IPS-18a (cell line): ENCODE results near the gene CIAO2A.
"Not testable (repeated sequence)": the region's sequence is repeated elsewhere in the genome, so short reads cannot be mapped to it uniquely, and the experiment has no call there.

Experiments used
- H3K27ac ChIP-seq: one replicate; pipeline ENCODE4 v1.5.1; 2013; ENCODE audit warnings: low read length
- H3K27me3 ChIP-seq: one replicate; pipeline ENCODE4 v1.6.1; 2013; ENCODE audit warnings: mild to moderate bottlenecking, low read length; ENCODE audit not compliant: control insufficient read depth, insufficient read depth
- H3K36me3 ChIP-seq: one replicate; pipeline ENCODE4 v1.6.1; 2013; ENCODE audit warnings: low read depth, low read length; ENCODE audit not compliant: control insufficient read depth
- H3K4me1 ChIP-seq: one replicate; pipeline ENCODE4 v1.6.1; 2013; ENCODE audit warnings: low read depth, low read length; ENCODE audit not compliant: control insufficient read depth
- H3K4me3 ChIP-seq: one replicate; pipeline ENCODE4 v1.5.1; 2013; ENCODE audit warnings: low read length
- H3K9ac ChIP-seq: one replicate; pipeline ENCODE4 v1.6.1; 2013; ENCODE audit warnings: mild to moderate bottlenecking, low read length, moderate library complexity
- H3K9me3 ChIP-seq: one replicate; pipeline ENCODE4 v1.6.1; 2013; ENCODE audit warnings: low read depth, low read length; ENCODE audit not compliant: control insufficient read depth

CIAO2A gene

DNA sequence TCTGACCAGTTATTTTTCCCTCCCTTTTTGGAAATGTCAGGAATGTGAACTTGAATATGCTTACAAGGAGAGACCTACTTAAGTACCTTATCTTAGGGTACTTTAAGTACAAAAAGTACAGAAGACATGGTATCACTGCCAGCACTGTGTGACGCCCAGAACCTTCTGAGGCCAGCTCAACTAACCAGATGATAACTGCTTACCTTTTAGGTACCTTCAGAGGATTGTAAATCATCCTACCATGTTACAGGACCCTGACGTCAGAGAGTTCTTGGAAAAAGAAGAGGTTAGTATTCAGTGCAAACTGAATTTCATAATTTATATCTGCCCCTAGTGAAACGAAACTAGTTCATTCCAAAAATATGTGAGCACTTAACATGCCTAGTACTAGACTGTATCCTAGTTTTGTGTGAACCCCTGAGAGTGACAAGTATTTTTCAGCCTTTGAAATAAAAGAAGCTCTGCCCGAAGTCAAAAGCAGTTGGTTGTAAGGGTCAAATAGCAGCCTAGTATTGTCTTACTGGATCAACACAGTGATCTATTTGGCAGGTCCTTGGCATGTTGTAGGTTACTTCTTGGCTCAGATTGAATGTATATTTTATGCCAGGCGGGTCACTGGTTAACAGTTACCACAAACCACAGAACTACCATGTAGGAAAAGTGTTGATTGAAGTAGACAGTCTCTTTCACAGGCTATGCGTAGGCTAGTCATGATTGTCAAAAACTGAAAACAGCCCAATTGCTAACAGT, 34.1 kb upstream of the CIAO2A start:
- Histone ChIP-seq H3K9me3 (no peaks in the 10 kb centered on the region), H3K36me3 (peaks cover 70% of the 10 kb centered on the region), H3K4me3 (no peak overlapping the region), H3K4me1 (no peaks in the 10 kb centered on the region), H3K27me3 (no peaks in the 10 kb centered on the region), H3K9ac (no peak overlapping the region), H3K27ac (no peak overlapping the region)

DNA sequence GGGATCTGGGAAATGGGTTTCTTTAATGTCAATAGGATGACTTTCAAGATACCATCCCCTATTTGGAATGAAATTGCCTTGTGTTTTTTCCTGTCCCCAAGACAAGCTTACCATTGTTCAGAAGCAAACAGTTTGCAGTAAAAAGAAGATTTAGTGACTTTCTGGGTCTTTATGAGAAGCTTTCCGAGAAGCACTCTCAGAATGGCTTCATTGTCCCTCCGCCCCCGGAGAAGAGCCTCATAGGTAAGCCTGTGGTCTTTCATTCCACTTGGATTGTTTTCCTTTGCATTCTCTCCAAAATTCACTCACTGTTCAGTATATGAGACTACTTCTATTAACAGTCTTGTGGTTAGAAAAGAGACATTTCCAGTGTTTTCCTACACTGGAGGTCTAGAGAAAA, 32.3 kb upstream of the CIAO2A start:
- Histone ChIP-seq H3K27me3 (no peaks in the 10 kb centered on the region), H3K4me3 (no peak overlapping the region), H3K27ac (no peak overlapping the region), H3K9ac (no peak overlapping the region), H3K36me3 (peaks cover 54% of the 10 kb centered on the region), H3K4me1 (no peaks in the 10 kb centered on the region), H3K9me3 (no peaks in the 10 kb centered on the region)

DNA sequence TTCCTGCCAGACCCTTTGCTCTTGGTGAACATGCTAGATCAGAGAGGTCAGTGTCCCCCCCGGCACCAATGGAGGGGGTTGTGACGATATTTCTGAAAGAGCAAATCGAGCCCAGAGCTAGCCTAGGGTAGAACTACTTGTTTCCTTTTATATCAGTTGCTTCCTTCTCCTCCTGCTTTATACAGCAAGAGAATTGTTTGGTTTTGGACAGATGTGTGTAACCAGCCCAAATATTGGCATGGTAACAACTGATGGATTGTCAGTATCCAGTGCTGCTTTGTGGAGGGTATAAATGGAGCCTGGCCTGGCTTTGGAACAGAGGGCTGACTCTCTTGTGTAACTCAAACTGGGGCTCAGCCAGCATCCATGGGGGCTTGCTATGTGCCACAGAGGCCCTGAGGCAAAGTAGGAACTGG, 29.3 kb upstream of the CIAO2A start:
- Histone ChIP-seq H3K9ac (no peak overlapping the region), H3K4me1 (no peaks in the 10 kb centered on the region), H3K4me3 (no peak overlapping the region), H3K36me3 (peaks cover 43% of the 10 kb centered on the region), H3K9me3 (no peaks in the 10 kb centered on the region), H3K27ac (no peak overlapping the region), H3K27me3 (no peaks in the 10 kb centered on the region)

DNA sequence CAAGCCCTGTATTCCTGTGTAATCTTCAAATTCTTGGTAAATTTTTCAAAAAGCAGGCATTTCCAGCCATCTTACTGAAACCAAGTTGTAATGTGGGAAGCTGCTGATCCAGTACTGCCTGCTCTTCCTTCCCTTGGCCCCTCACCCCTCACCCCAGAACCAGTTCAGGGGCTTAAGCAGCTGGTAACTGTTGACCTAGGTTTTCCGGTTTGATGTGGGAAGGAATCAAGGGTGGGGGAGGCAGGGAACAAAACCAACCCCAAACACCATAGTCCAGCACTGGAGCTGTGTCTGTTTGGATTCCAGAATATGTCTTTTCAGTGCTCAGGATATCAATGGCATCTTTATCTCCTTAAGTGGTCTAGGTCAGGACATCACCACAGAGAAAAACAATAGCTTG, 28.8 kb upstream of the CIAO2A start:
- H3K27me3 ChIP-seq: no peaks in the 10 kb centered on the region
- no peaks in the 10 kb centered on the region for H3K4me1 ChIP-seq
- H3K9ac ChIP-seq: no peak overlapping the region
- no peaks in the 10 kb centered on the region for H3K9me3 ChIP-seq
- H3K4me3 ChIP-seq: no peak overlapping the region
- no peak overlapping the region for H3K27ac ChIP-seq
- peaks cover 40% of the 10 kb centered on the region for H3K36me3 ChIP-seq

DNA sequence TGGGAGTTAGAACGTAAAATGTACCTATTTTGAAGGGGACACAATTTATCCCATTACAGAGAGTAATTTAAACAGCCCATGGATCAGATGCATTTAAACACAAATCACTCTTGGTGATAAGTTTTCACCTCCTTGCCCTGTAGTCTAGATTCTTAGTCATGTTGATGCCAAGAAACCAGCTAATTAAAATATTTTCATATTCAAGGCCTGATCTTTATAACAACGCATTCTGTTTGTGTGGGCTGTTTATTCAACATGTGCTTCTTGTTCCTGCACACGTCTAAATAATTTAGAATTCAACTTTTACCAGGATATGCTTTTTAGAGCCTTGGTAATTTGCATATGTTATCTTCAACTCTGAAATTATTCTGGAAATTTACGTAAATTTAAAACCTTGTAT, 28.0 kb upstream of the CIAO2A start:
- Histone ChIP-seq H3K27me3 (no peaks in the 10 kb centered on the region), H3K9ac (no peak overlapping the region), H3K9me3 (no peaks in the 10 kb centered on the region), H3K36me3 (peaks cover 38% of the 10 kb centered on the region), H3K27ac (no peak overlapping the region), H3K4me3 (no peak overlapping the region), H3K4me1 (no peaks in the 10 kb centered on the region)

DNA sequence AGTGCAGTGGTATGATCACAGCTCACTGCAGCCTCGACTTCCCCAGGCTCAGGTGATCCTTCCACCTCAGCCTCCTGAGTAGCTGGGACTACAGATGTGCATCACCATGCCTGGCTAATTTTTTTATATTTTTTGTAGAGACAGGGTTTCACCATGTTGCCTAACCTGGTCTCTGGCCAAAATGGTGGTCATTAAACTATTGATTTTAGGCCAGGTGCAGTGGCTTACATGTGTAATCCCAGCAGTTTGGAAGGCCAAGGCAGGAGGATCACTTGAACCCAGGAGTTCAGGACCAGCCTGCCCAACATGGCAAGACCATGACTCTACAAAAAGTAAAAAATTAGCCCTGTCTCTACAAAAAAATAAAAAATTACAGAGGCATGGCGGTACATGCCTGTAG, 26.7 kb upstream of the CIAO2A start:
- H3K36me3 ChIP-seq: peaks cover 39% of the 10 kb centered on the region

DNA sequence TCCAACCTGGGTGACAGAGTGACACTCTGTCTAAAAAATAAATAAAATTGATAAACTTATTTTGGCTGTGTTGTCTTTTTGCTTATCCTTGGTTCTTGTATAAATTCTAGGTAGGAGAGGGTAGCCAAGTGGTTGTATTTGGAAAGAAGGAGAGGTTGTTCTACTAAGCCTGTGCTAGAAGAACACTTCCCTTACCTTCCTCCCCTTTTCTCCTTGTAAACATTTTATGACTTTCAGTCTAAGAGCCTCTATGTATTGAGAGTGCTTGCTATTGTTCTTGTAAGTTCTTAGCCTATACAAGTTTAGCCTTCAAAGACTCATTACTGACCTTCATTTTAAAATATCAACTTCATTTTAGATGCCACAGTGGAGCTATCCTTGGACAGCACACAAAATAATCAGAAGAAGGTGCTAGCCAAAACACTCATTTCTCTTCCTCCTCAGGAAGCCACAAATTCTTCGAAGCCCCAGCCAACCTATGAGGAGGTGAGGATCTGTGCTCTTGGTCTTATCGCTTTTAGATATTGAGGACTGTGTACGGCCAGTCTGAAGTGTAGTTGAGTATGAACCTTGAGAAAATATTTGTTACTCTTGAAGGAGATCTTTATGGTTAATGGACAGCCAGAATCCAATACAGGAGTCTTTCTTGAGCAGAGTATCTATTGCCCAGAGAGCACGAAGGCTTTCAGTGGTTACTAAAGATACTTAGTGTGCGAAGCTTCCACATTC, 24.3 kb upstream of the CIAO2A start:
- H3K27ac ChIP-seq: no peak overlapping the region
- no peaks in the 10 kb centered on the region for H3K9me3 ChIP-seq
- H3K4me1 ChIP-seq: no peaks in the 10 kb centered on the region
- peaks cover 46% of the 10 kb centered on the region for H3K36me3 ChIP-seq
- no peak overlapping the region for H3K9ac ChIP-seq
- no peak overlapping the region for H3K4me3 ChIP-seq
- no peaks in the 10 kb centered on the region for H3K27me3 ChIP-seq

More for the DNA sequence above, 26.7 kb upstream of the CIAO2A start:
- not testable (repeated sequence) for H3K4me1 ChIP-seq, H3K9me3 ChIP-seq, H3K9ac ChIP-seq, H3K4me3 ChIP-seq, H3K27ac ChIP-seq, H3K27me3 ChIP-seq

DNA sequence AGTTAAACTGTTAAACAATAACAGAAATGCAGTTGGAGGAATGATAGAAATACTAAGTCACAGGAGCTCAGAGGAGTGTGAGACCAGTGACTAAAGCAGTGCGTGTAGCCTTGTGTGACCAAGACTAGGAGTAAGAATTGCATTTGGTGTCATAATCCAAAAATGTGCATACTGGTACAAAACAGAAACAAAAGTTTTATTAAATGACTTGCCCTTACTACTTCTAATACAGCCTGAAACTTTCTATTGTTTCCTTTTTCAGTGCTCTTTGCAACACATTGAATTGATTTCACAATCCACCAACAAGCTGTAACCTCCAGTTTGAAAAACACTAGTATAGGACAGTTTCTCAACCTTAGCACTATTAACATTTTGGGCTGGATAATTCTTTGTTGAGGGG, 19.3 kb upstream of the CIAO2A start:
- Histone ChIP-seq H3K9me3 (no peaks in the 10 kb centered on the region), H3K4me1 (no peaks in the 10 kb centered on the region), H3K36me3 (peaks cover 33% of the 10 kb centered on the region), H3K4me3 (no peak overlapping the region), H3K27ac (no peak overlapping the region), H3K27me3 (no peaks in the 10 kb centered on the region), H3K9ac (no peak overlapping the region)

DNA sequence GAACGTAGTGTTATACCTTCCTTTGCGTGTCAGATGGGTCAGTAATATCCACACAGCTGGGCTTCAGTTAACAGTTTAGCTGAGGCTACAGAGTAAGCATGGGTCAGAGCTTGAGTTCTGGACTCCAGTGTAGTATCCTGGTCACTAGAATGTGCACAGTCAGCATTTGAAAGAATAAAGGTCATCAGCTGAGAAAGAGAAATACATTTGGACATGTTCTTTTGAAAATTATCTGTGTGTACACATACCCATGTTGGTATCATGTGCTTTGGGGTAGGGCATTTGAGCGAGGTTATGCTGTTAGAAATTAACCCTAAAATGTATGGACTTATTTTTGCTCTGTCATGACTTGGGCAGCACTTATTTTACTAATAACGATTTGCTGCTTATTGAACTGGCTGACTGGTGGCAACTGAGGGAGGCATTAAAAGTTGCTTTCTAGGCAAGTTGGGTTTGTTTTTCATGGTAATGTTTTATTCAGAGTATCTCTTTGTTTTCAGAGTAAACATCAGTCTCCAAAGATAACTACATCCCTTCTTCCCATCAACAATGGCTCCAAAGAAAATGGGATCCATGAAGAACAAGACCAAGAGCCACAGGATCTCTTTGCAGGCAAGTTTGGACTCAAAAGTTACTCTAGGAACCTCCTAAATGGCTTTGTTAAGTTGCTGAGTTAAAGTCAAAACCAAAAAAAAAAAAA, 18.6 kb upstream of the CIAO2A start:
- H3K4me1 ChIP-seq: no peaks in the 10 kb centered on the region
- H3K36me3 ChIP-seq: peaks cover 32% of the 10 kb centered on the region
- no peak overlapping the region for H3K27ac ChIP-seq
- no peak overlapping the region for H3K4me3 ChIP-seq
- no peaks in the 10 kb centered on the region for H3K9me3 ChIP-seq
- no peak overlapping the region for H3K9ac ChIP-seq
- H3K27me3 ChIP-seq: no peaks in the 10 kb centered on the region

DNA sequence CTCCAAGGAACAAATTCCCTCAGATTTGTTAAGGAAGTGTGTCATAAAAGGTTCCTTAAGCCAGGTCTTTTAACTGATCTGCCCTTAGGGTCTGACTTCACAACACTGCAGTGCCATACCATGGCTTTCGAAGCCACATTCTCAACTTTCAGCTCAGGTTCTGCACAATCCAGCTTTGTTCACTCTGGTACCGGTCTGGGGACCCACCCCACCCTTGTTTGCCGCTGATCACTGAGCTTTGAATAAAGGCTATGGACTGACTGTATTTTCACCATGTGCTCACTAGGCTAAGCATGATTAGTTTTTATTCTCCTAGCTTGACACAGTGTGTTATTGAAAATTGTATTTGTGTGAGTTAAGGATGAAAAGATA, 18.0 kb upstream of the CIAO2A start:
- H3K27me3 ChIP-seq: no peaks in the 10 kb centered on the region
- H3K9me3 ChIP-seq: no peaks in the 10 kb centered on the region
- no peak overlapping the region for H3K4me3 ChIP-seq
- H3K4me1 ChIP-seq: no peaks in the 10 kb centered on the region
- H3K9ac ChIP-seq: no peak overlapping the region
- H3K36me3 ChIP-seq: peaks cover 26% of the 10 kb centered on the region
- no peak overlapping the region for H3K27ac ChIP-seq

DNA sequence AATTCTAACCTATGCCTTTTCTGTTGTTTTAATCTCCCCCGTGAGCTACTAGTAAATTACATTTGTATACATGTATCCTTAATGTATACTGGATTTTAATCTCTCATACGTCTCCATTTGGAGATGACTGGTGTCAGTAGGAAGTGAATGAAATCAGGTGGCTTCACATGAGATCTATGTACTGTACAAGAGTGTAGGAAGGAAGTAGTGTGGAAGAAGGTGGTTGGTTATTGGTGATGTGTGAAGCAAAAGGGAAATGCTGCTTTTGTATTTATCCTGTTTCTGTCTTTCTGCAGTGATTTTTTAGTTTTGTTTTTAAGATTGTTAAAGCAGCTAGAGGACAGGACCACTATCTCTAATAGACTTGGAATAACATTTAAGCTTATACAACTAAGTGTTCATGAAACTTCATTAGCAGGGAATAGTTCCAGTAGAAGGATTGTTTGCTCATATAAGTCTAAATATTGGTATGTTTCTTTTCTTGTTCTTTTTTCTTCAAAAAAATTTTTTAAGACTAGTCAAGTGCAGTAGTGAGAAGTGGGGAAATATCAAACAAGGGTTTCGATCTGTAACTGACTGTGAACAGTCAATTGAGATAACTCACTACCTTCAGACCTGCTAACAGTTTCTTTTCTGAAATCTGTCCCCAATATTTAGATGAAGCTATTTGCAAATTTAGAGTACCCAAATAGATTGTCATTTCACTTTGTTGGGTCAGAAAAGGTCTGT, 17.5 kb upstream of the CIAO2A start:
- Histone ChIP-seq H3K36me3 (peaks cover 20% of the 10 kb centered on the region), H3K27me3 (no peaks in the 10 kb centered on the region), H3K9me3 (no peaks in the 10 kb centered on the region), H3K4me3 (no peak overlapping the region), H3K27ac (no peak overlapping the region), H3K4me1 (no peaks in the 10 kb centered on the region), H3K9ac (no peak overlapping the region)
